K562 (cell line): ENCODE measurements around the gene RERE. TPM values are rescaled to one million over a fixed set of nuclear protein-coding genes. Genes with fewer than 3 reads are reported as not detected.

Experiments used
- ATAC-seq: fragments of 200-7000 bp; cut with Tn5 transposase; 3 replicates; pipeline ENCODE4 v1.9.1; 2020; ENCODE audit warnings: moderate library complexity
- BruUV-seq: library from RNA; stranded (reverse); fragments of 400-500 nt; replicated peaks from 2 replicates; lab custom pipeline; 2021; lab: Mats Ljungman, UMichigan
- CTCF ChIA-PET: fragments of 300-600 bp; formaldehyde crosslinking; extraction: SDS; loops from one replicate; lab custom pipeline; 2021; ENCODE audit warnings: low intra/inter-chr PET ratio; lab: Yijun Ruan, JAX
- POLR2A ChIA-PET: fragments of 300-600, 350-650 bp; sonication (Branson Sonifier 250); formaldehyde crosslinking; extraction: SDS; loops from one replicate; lab custom pipeline; 2021; ENCODE audit warnings: antibody characterized with exemption, inconsistent platforms; lab: Yijun Ruan, JAX
- DNase-seq, 4 experiments: peaks; one replicate each; pipeline versions ENCODE4 v3.0.0 to v3.0.0-alpha.2; 2011 to 2018; ENCODE audit warnings: low spot score in 3 of 4, mixed read lengths in 3 of 4; ENCODE audit errors: extremely low read depth in 1 of 4
- FAIRE-seq: peaks from 2 replicates; lab custom pipeline; 2011; peaks lifted over from hg19 to GRCh38; lab: Jason Lieb, UNC
- H2AFZ ChIP-seq: 2 replicates; pipeline ENCODE4 v1.6.0; 2011; ENCODE audit warnings: low read depth, low read length, control low read depth, inconsistent platforms
- H3K27ac ChIP-seq: fragments of 200-600 bp; 3 replicates; pipeline ENCODE4 v1.8.0; 2011; ENCODE audit warnings: low read depth, mild to moderate bottlenecking, control low read depth, inconsistent platforms, low read length, moderate library complexity, mixed read lengths; ENCODE audit errors: extremely low read depth
- H3K27me3 ChIP-seq, 2 experiments: fragments of 300-600 bp in 1 of 2; 2 replicates in 1 of 2; 3 replicates in 1 of 2; pipeline versions ENCODE4 v1.6.0 to v1.8.0; 2011; ENCODE audit warnings: inconsistent platforms in 2 of 2, low read length in 2 of 2, mild to moderate bottlenecking in 1 of 2, mixed read lengths in 1 of 2, moderate library complexity in 1 of 2; ENCODE audit not compliant: control insufficient read depth in 2 of 2, insufficient read depth in 2 of 2
- H3K36me3 ChIP-seq: fragments of 300-600 bp; 3 replicates; pipeline ENCODE4 v1.8.0; 2011; ENCODE audit warnings: mild to moderate bottlenecking, low read length, inconsistent platforms; ENCODE audit not compliant: control insufficient read depth, insufficient read depth
- H3K4me1 ChIP-seq, 2 experiments: fragments of 200-600 bp in 1 of 2; replicated peaks in 1 of 2; 2 replicates in 1 of 2; 3 replicates in 1 of 2; pipeline versions ENCODE4 v1.5.1 to v1.8.0; 2011; ENCODE audit warnings: inconsistent platforms in 2 of 2, low read length in 2 of 2, mild to moderate bottlenecking in 1 of 2, mixed read lengths in 1 of 2, moderate library complexity in 1 of 2; ENCODE audit not compliant: control insufficient read depth in 2 of 2, insufficient read depth in 2 of 2
- H3K4me2 ChIP-seq: 2 replicates; pipeline ENCODE4 v1.6.1; 2011; ENCODE audit warnings: low read length, control low read depth, inconsistent platforms, mixed read lengths; ENCODE audit not compliant: insufficient read depth
- H3K4me3 ChIP-seq: fragments of 200-600 bp; sonication (generic), shearing (Covaris generic); 2 replicates; pipeline ENCODE4 v1.5.1; 2016; ENCODE audit warnings: control low read depth, inconsistent platforms
- H3K79me2 ChIP-seq: fragments of 200-600 bp; 3 replicates; pipeline ENCODE4 v1.8.0; 2011; ENCODE audit warnings: low read length, inconsistent platforms; ENCODE audit not compliant: control insufficient read depth, insufficient read depth
- H3K9ac ChIP-seq, 2 experiments: 2 replicates each; pipeline versions ENCODE4 v1.6.0 to v1.6.1; 2011; ENCODE audit warnings: low read depth in 2 of 2, low read length in 2 of 2, control low read depth in 1 of 2, inconsistent platforms in 1 of 2, mild to moderate bottlenecking in 1 of 2, mixed read lengths in 1 of 2; ENCODE audit not compliant: insufficient read depth in 1 of 2
- H3K9me1 ChIP-seq: one replicate; pipeline ENCODE4 v1.6.0; 2011; ENCODE audit warnings: inconsistent platforms, mild to moderate bottlenecking, low read length, moderate library complexity; ENCODE audit not compliant: control insufficient read depth, insufficient read depth
- H3K9me3 ChIP-seq: replicated peaks from 2 replicates; pipeline ENCODE4 v1.5.1; 2011; ENCODE audit warnings: low read depth, low read length, inconsistent platforms; ENCODE audit not compliant: control insufficient read depth, insufficient read depth
- H4K20me1 ChIP-seq: replicated peaks from 2 replicates; pipeline ENCODE4 v1.6.1; 2011; ENCODE audit warnings: low read length, inconsistent platforms, mixed read lengths; ENCODE audit not compliant: control insufficient read depth, insufficient read depth
- ADNP ChIP-seq: fragments of 200-800 bp; sonication (Bioruptor generic); IDR thresholded peaks from 2 replicates; pipeline ENCODE4 v1.6.1; 2016; ENCODE audit warnings: missing genetic modification characterization, missing compliant biosample characterization
- ELF4 ChIP-seq: fragments of 450-650 bp; formaldehyde crosslinking; IDR thresholded peaks from 2 replicates; pipeline ENCODE4 v1.4.0; 2022; ENCODE audit warnings: missing genetic modification characterization
- JUN ChIP-seq, 2 experiments: sonication (generic) in 1 of 2; formaldehyde crosslinking in 1 of 2; IDR thresholded peaks; 2 replicates each; pipeline versions ENCODE4 v1.6.1 to v1.8.0; 2012 to 2022; ENCODE audit warnings: borderline replicate concordance in 2 of 2, mild to moderate bottlenecking in 2 of 2, improper control_type of control experiment in 1 of 2, low read depth in 1 of 2, low read length in 1 of 2, missing genetic modification reagents in 1 of 2
- RBBP5 ChIP-seq: fragments of 200-600 bp; sonication (generic); IDR thresholded peaks from 2 replicates; pipeline ENCODE4 v1.6.1; 2012; ENCODE audit warnings: borderline replicate concordance, mild to moderate bottlenecking, low read length, control low read depth, inconsistent platforms; ENCODE audit not compliant: insufficient read depth, poor library complexity, severe bottlenecking
- RBM34 ChIP-seq: fragments of 200-400 bp; formaldehyde crosslinking; IDR thresholded peaks from 2 replicates; pipeline ENCODE4 v1.6.1; 2018; ENCODE audit warnings: low read length, borderline replicate concordance; ENCODE audit not compliant: insufficient read depth
- RERE ChIP-seq: sonication (generic); formaldehyde crosslinking; IDR thresholded peaks from 2 replicates; pipeline ENCODE4 v1.8.0; 2023; ENCODE audit warnings: missing genetic modification reagents, mild to moderate bottlenecking, borderline replicate concordance
- ZNF184 ChIP-seq: sonication (generic); formaldehyde crosslinking; IDR thresholded peaks from 2 replicates; pipeline ENCODE4 v1.5.0; 2020; ENCODE audit warnings: missing genetic modification reagents
- ZNF609 ChIP-seq: sonication (generic); formaldehyde crosslinking; IDR thresholded peaks from 2 replicates; pipeline ENCODE4 v1.8.1; 2023; ENCODE audit warnings: missing genetic modification reagents, mild to moderate bottlenecking, borderline replicate concordance
- WGBS: fragments of 100-300 bp; shearing (Covaris generic); methylation state at CpG from one replicate; pipeline ENCODE4 v1.1.6; 2016; ENCODE audit warnings: low coverage, mixed read lengths; ENCODE audit not compliant: insufficient coverage; ENCODE audit errors: missing lambda C conversion rate; 5-methylcytosine and 5-hydroxymethylcytosine counted together
- in situ Hi-C: fragments of 300-500 bp; cut with MboI; formaldehyde crosslinking; loops from 4 replicates; pipeline ENCODE4 v1.15.0; 2018; ENCODE audit warnings: inconsistent platforms, mixed read lengths
- intact Hi-C: fragments of 100-400 bp; cut with micrococcal nuclease; formaldehyde crosslinking; loops from 2 replicates; pipeline ENCODE4 v1.14.2; 2022
- polyA plus RNA-seq, 8 experiments: library from polyadenylated mRNA; depleted of rRNA in 4 of 8; stranded (reverse) in 5 of 8; unstranded in 3 of 8; fragments of >200 nt; fragmentation: Nextera tagmentation in 2 of 8; fragmentation: Illumina TruSeq in 1 of 8; extraction: Ambion mirVana in 2 of 8; extraction: Trizol in 1 of 8; gene quantifications; 2 replicates each; pipeline versions ENCODE4 v1.2.1 to v1.2.3, GENCODE V29; 2011 to 2014; ENCODE audit warnings: inconsistent platforms in 1 of 8, missing spikeins in 1 of 8
- total RNA-seq, 7 experiments: library from RNA; depleted of rRNA in 6 of 7; stranded (reverse); fragments of >200 nt in 6 of 7; fragmentation: Illumina TruSeq in 2 of 7; extraction: Trizol in 2 of 7; gene quantifications; 2 replicates each; pipeline versions ENCODE4 v1.2.1 to v1.2.3, GENCODE V29; 2011 to 2021; ENCODE audit warnings: low replicate concordance in 1 of 7

Gene RERE
- total and polyA plus RNA-seq, 9 of the 15 experiments (the other 6 are each of a cell fraction or from before 2014, with no cell fraction given): 3.0 to 51.5 (median 13.4) TPM

DNA sequence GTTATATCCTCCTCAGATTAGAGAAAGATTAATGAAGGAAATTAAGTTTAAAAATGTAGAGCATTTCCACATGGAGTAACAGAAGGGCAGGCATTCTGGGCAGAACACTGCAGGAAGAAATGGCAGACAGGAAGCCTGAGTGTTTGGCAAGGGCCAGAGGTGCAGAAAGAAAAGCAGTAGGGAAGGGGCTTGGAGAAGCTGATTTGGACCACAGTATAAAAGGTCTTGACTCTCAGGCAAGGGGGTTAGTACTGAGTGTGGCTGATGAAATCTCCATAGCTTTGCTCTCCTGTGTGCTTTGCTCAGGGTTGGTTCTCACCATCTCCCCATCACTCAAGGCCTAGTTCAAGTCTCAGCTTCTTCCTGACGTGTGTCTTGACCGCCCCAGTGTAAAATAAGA lies 419.4 kb downstream of the RERE start:
- H4K20me1 ChIP-seq: peaks cover 12% of the 10 kb centered on the region
- no peak overlapping the region for H2AFZ ChIP-seq
- ATAC-seq: peak; percentile 39
- H3K9me3 ChIP-seq: no peaks in the 10 kb centered on the region
- no peaks in the 10 kb centered on the region for H3K9me1 ChIP-seq
- ChIA-PET POLR2A (interaction anchor here (0.6 to 2.1 kb wide), 3 partner anchors 13 to 606 kb away, joined by 3 to 7 read pairs (median 3); no protein-coding TSS in a partner anchor), CTCF (no interaction called here)
- H3K27me3 ChIP-seq: no peaks in the 10 kb centered on the region
- no peak for DNase-seq
- no TSS peak for BruUV-seq
- intact Hi-C loops (no loop called here), in situ Hi-C loops (no loop called here)
- 93% methylated on average over 2 of the region's 2 CpGs for WGBS
- H3K27ac ChIP-seq: no peak overlapping the region
- H3K4me1 ChIP-seq: peaks cover 0 to 16% of the 10 kb centered on the region in 2 experiments; a peak in 3 of 5 replicates
- no peaks in the 10 kb centered on the region for H3K79me2 ChIP-seq
- no peak for FAIRE-seq
- no peak overlapping the region for H3K9ac ChIP-seq
- H3K36me3 ChIP-seq: peaks cover 9% of the 10 kb centered on the region; the same call in 1 of the 3 replicates
- H3K4me3 ChIP-seq: no peak overlapping the region
- no peak overlapping the region for H3K4me2 ChIP-seq
- TF ChIP-seq ZNF609 (CRISPR knock-in tag) (no peak), RERE (CRISPR knock-in tag) (no peak), RBM34 (no peak), ADNP (tag) (no peak), ZNF184 (no peak), JUN (IDR thresholded peaks at IDR 0.05; ENCODE audit: borderline replicate concordance, low read depth, low read length) (no peak), JUN (CRISPR knock-in tag; IDR thresholded peaks at IDR 0.05; ENCODE audit: borderline replicate concordance) (no peak), RBBP5 (no peak), ELF4 (CRISPR knock-in tag) (no peak)
